HFFc6 (cell line): ENCODE data around the gene CNFN. TPM values are rescaled to one million over a fixed set of nuclear protein-coding genes. Genes with fewer than 3 reads are reported as not detected.

Source experiments
- DNase-seq: peaks from one replicate; pipeline ENCODE4 v3.0.0-alpha.2; 2018
- H3K27ac Mint-ChIP-seq: 2 replicates; pipeline ENCODE4 v1.8.0; 2020; ENCODE audit warnings: mild to moderate bottlenecking, mixed read lengths
- H3K27me3 Mint-ChIP-seq: 2 replicates; pipeline ENCODE4 v1.8.0; 2021; ENCODE audit warnings: mild to moderate bottlenecking, moderate library complexity, mixed read lengths; ENCODE audit not compliant: insufficient read depth
- H3K36me3 Mint-ChIP-seq: 2 replicates; pipeline ENCODE4 v1.8.0; 2021; ENCODE audit warnings: low read depth, mixed read lengths
- H3K4me1 Mint-ChIP-seq: 2 replicates; pipeline ENCODE4 v1.8.0; 2020; ENCODE audit warnings: low read depth, mixed read lengths
- H3K4me3 Mint-ChIP-seq: 2 replicates; pipeline ENCODE4 v1.8.0; 2020; ENCODE audit warnings: mild to moderate bottlenecking, moderate library complexity, mixed read lengths
- H3K9me3 Mint-ChIP-seq: 2 replicates; pipeline ENCODE4 v1.8.0; 2020; ENCODE audit warnings: mild to moderate bottlenecking, mixed read lengths
- CTCF ChIP-seq: fragments of 200-600 bp; sonication (generic); IDR thresholded peaks from 2 replicates; pipeline ENCODE4 v1.5.0; 2021; ENCODE audit warnings: antibody characterized with exemption, mild to moderate bottlenecking
- total RNA-seq, 6 experiments: library from RNA; stranded (reverse); fragmentation: NEBNext Ultra II Directional; extraction: Animal tissue kit (Norgen Biotek cat#: 25700); gene quantifications; 2 replicates in 1 of 6; 3 replicates in 5 of 6; pipeline ENCODE4 v1.2.3, GENCODE V29; 2021

The CNFN gene
- total RNA-seq, 6 experiments from 2014 or later: 0.48 to 0.80 (median 0.68) TPM

- DNase-seq: no peak
- no peak for TF ChIP-seq CTCF
- Mint-ChIP-seq H3K36me3 (no peaks in the 10 kb centered on the region; the same call in 1 of the 2 replicates), H3K9me3 (no peaks in the 10 kb centered on the region), H3K27me3 (peaks cover 9% of the 10 kb centered on the region), H3K27ac (no peak overlapping the region), H3K4me1 (no peaks in the 10 kb centered on the region), H3K4me3 (no peak overlapping the region)
Observed at GRCh38 chr19:42380155-42380554, 9.9 kb downstream of the CNFN start.

GRCh38 chr19:42378225-42379215 lies 11.6 kb downstream of the CNFN start:
- peaks cover 10% of the 10 kb centered on the region for H3K27me3 Mint-ChIP-seq
- no peaks in the 10 kb centered on the region for H3K4me1 Mint-ChIP-seq
- H3K4me3 Mint-ChIP-seq: no peak overlapping the region
- H3K27ac Mint-ChIP-seq: no peak overlapping the region
- TF ChIP-seq CTCF: no peak
- no peaks in the 10 kb centered on the region for H3K9me3 Mint-ChIP-seq
- no peak for DNase-seq
- H3K36me3 Mint-ChIP-seq: no peaks in the 10 kb centered on the region; the same call in 1 of the 2 replicates

- TF ChIP-seq CTCF: no peak
- H3K27me3 Mint-ChIP-seq: peaks cover 9% of the 10 kb centered on the region
- H3K4me1 Mint-ChIP-seq: no peaks in the 10 kb centered on the region
- no peaks in the 10 kb centered on the region; the same call in 1 of the 2 replicates for H3K36me3 Mint-ChIP-seq
- DNase-seq: no peak
- H3K9me3 Mint-ChIP-seq: no peaks in the 10 kb centered on the region
- H3K27ac Mint-ChIP-seq: no peak overlapping the region
- H3K4me3 Mint-ChIP-seq: no peak overlapping the region
Observed at GRCh38 chr19:42376177-42376555, 13.9 kb downstream of the CNFN start.

GRCh38 chr19:42375415-42376176 lies 14.5 kb downstream of the CNFN start:
- TF ChIP-seq CTCF: no peak
- Mint-ChIP-seq H3K27ac (no peak overlapping the region), H3K4me3 (no peak overlapping the region), H3K36me3 (no peaks in the 10 kb centered on the region; the same call in 1 of the 2 replicates), H3K9me3 (no peaks in the 10 kb centered on the region), H3K27me3 (peaks cover 9% of the 10 kb centered on the region), H3K4me1 (no peaks in the 10 kb centered on the region)
- DNase-seq: no peak

GRCh38 chr19:42374826-42375376 lies 15.2 kb downstream of the CNFN start:
- no peak for TF ChIP-seq CTCF
- no peak for DNase-seq
- Mint-ChIP-seq H3K27ac (no peak overlapping the region), H3K4me3 (no peak overlapping the region), H3K9me3 (no peaks in the 10 kb centered on the region), H3K36me3 (no peaks in the 10 kb centered on the region; the same call in 1 of the 2 replicates), H3K27me3 (peaks cover 6% of the 10 kb centered on the region), H3K4me1 (no peaks in the 10 kb centered on the region)
